ENCODE results near the gene APBA2.

APBA2 gene

DNA sequence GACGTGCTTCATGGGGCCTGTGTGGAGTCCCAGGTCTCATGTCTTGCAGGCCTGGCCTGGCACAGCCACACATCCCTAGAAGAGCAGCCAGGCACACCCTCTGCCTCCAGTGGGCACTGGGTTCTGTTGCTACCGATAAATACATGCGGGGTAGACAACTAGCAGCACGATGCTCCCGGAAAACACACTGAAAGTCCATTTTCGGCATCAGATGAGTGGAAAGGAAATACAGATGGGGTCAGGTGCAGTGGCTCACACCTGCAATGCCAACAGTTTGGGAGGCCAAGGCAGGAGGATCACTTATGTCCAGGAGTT is 218.7 kb downstream of the APBA2 start:
- H3K4me2 ChIP-seq (ENCODE audit: insufficient read depth, low read length) = no peak overlapping the region
- no peak overlapping the region for H2AFZ ChIP-seq (ENCODE audit: low read depth, low read length)
- no peak overlapping the region for H3K27ac ChIP-seq (ENCODE audit: low read length)
- no peaks in the 10 kb centered on the region for H3K27me3 ChIP-seq (ENCODE audit: insufficient read depth, low read length, poor library complexity)
- no peaks in the 10 kb centered on the region for H4K20me1 ChIP-seq (ENCODE audit: insufficient read depth, low read length)
- TF ChIP-seq, protein P1, sequence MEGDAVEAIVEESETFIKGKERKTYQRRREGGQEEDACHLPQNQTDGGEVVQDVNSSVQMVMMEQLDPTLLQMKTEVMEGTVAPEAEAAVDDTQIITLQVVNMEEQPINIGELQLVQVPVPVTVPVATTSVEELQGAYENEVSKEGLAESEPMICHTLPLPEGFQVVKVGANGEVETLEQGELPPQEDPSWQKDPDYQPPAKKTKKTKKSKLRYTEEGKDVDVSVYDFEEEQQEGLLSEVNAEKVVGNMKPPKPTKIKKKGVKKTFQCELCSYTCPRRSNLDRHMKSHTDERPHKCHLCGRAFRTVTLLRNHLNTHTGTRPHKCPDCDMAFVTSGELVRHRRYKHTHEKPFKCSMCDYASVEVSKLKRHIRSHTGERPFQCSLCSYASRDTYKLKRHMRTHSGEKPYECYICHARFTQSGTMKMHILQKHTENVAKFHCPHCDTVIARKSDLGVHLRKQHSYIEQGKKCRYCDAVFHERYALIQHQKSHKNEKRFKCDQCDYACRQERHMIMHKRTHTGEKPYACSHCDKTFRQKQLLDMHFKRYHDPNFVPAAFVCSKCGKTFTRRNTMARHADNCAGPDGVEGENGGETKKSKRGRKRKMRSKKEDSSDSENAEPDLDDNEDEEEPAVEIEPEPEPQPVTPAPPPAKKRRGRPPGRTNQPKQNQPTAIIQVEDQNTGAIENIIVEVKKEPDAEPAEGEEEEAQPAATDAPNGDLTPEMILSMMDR (IDR thresholded peaks at IDR 0.05; ENCODE audit: borderline replicate concordance, extremely low read depth, low read length, poor library complexity, severe bottlenecking) = no peak
- TF ChIP-seq EZH2 (IDR thresholded peaks at IDR 0.05; ENCODE audit: borderline replicate concordance, low read depth, low read length, severe bottlenecking) = no peak
- H3K9ac ChIP-seq (ENCODE audit: low read depth, low read length) = no peak overlapping the region
- H3K4me3 ChIP-seq (ENCODE audit: low read depth in 1 of 2, low read length in 2 of 2) = no peak overlapping the region
- no peaks in the 10 kb centered on the region for H3K9me3 ChIP-seq (ENCODE audit: insufficient read depth, low read length, severe bottlenecking)
- H3K4me1 ChIP-seq (ENCODE audit: insufficient read depth, low read length) = no peaks in the 10 kb centered on the region
- no peaks in the 10 kb centered on the region for H3K36me3 ChIP-seq (ENCODE audit: insufficient read depth, low read length)
- ATAC-seq (ENCODE audit: insufficient read depth, low read depth) = no peak
- no peak for DNase-seq
- no peaks in the 10 kb centered on the region for H3K79me2 ChIP-seq (ENCODE audit: insufficient read depth, low read length)

DNA sequence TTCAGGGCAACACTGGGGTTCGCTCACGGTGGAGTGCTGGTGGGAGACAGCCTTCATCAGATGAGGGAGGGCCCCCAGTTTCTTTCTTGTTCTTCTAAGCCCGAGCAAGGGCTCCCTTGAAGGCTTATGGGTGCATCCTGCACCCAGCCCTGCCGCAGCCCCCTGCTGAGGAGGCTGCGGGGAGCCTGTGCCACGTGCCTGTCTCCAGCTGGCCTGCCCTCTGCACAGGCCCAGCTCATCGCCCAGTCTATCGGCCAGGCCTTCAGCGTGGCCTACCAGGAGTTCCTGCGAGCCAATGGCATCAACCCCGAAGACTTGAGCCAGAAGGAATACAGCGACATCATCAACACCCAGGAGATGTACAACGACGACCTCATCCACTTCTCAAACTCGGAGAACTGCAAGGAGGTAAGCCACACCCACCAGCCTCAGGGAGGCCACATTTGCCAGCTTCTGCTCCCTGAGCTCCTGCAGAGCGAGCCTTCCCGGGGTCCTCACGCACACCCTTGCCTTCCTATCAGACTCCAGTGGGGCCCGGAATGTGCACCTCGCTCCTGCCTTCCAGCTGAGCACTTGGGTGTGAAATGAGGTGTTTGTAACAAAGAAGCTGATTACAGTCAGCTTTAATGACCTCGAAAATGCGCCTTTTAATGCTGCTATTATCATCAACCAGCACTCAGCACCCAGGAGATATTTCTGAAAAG is 219.5 kb downstream of the APBA2 start:
- Histone ChIP-seq H3K9ac (ENCODE audit: low read depth, low read length) (no peak overlapping the region), H2AFZ (ENCODE audit: low read depth, low read length) (no peak overlapping the region), H3K79me2 (ENCODE audit: insufficient read depth, low read length) (no peaks in the 10 kb centered on the region), H3K4me1 (ENCODE audit: insufficient read depth, low read length) (no peaks in the 10 kb centered on the region), H3K36me3 (ENCODE audit: insufficient read depth, low read length) (no peaks in the 10 kb centered on the region), H3K27ac (ENCODE audit: low read length) (no peak overlapping the region), H3K4me3 (ENCODE audit: low read depth in 1 of 2, low read length in 2 of 2) (no peak overlapping the region), H3K27me3 (ENCODE audit: insufficient read depth, low read length, poor library complexity) (no peaks in the 10 kb centered on the region), H3K9me3 (ENCODE audit: insufficient read depth, low read length, severe bottlenecking) (no peaks in the 10 kb centered on the region), H3K4me2 (ENCODE audit: insufficient read depth, low read length) (no peak overlapping the region), H4K20me1 (ENCODE audit: insufficient read depth, low read length) (no peaks in the 10 kb centered on the region)
- no peak for ATAC-seq (ENCODE audit: insufficient read depth, low read depth)
- no peak for DNase-seq
- no peak for TF ChIP-seq EZH2 (IDR thresholded peaks at IDR 0.05; ENCODE audit: borderline replicate concordance, low read depth, low read length, severe bottlenecking)
- TF ChIP-seq, protein P1 (IDR thresholded peaks at IDR 0.05; ENCODE audit: borderline replicate concordance, extremely low read depth, low read length, poor library complexity, severe bottlenecking) = no peak

DNA sequence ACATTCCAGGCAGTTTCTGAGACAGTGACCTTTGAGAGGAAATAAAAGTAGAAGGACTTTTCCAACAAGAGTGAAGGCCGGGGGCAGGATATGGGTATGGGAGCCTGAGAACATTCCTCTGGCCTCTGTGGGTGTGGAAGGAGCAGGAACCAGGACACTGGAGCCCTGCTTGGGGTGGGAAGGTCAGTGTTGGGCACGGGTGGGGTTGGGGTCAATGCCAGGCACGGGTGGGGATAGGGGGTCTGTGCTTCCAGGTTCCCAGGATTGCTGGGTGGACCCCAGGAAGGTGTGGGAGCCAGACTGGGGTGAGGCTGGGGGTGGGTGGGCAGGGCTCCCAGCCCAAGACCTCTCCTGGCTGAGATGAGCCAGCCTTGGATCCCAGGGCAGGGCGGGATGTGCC is 220.3 kb downstream of the APBA2 start:
- Histone ChIP-seq H2AFZ (ENCODE audit: low read depth, low read length) (no peak overlapping the region), H3K4me1 (ENCODE audit: insufficient read depth, low read length) (no peaks in the 10 kb centered on the region), H3K9ac (ENCODE audit: low read depth, low read length) (no peak overlapping the region), H3K27ac (ENCODE audit: low read length) (no peak overlapping the region), H3K79me2 (ENCODE audit: insufficient read depth, low read length) (no peaks in the 10 kb centered on the region), H3K4me2 (ENCODE audit: insufficient read depth, low read length) (no peak overlapping the region), H3K27me3 (ENCODE audit: insufficient read depth, low read length, poor library complexity) (no peaks in the 10 kb centered on the region), H3K9me3 (ENCODE audit: insufficient read depth, low read length, severe bottlenecking) (no peaks in the 10 kb centered on the region), H3K36me3 (ENCODE audit: insufficient read depth, low read length) (no peaks in the 10 kb centered on the region), H4K20me1 (ENCODE audit: insufficient read depth, low read length) (no peaks in the 10 kb centered on the region), H3K4me3 (ENCODE audit: low read depth in 1 of 2, low read length in 2 of 2) (no peak overlapping the region)
- DNase-seq = no peak
- no peak for TF ChIP-seq EZH2 (IDR thresholded peaks at IDR 0.05; ENCODE audit: borderline replicate concordance, low read depth, low read length, severe bottlenecking)
- no peak for ATAC-seq (ENCODE audit: insufficient read depth, low read depth)

DNA sequence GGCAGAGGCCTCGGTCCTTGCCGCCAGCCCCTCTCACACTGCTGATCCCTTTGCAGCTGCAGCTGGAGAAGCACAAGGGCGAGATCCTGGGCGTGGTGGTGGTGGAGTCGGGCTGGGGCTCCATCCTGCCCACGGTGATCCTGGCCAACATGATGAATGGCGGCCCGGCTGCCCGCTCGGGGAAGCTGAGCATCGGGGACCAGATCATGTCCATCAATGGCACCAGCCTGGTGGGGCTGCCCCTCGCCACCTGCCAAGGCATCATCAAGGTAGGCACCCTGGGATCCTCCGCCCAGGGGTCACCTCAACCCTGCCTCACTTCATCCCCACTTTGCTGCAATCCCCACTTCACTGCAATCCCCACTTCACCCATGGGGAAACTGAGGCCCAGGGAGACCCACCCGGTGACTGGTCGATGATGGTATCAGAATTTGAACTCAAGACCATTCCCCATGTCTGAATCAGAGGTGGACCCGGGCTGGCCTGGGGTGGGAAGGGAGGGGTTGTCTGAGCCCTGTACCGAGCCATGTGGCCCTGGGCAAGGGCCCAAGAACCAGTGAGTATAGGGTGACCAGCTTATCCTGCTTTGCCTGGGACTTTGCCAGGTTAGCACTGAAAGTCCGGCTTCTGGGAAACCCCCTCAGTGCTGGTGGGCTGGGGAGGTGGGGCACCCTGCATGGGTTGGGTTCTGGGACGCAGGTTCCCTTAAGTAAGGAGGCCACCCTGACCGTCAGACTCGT is 220.9 kb downstream of the APBA2 start:
- Histone ChIP-seq H3K4me3 (ENCODE audit: low read depth in 1 of 2, low read length in 2 of 2) (no peak overlapping the region), H2AFZ (ENCODE audit: low read depth, low read length) (no peak overlapping the region), H3K4me2 (ENCODE audit: insufficient read depth, low read length) (no peak overlapping the region), H3K4me1 (ENCODE audit: insufficient read depth, low read length) (no peaks in the 10 kb centered on the region), H4K20me1 (ENCODE audit: insufficient read depth, low read length) (no peaks in the 10 kb centered on the region), H3K9ac (ENCODE audit: low read depth, low read length) (no peak overlapping the region), H3K79me2 (ENCODE audit: insufficient read depth, low read length) (no peaks in the 10 kb centered on the region), H3K27ac (ENCODE audit: low read length) (no peak overlapping the region), H3K36me3 (ENCODE audit: insufficient read depth, low read length) (no peaks in the 10 kb centered on the region), H3K9me3 (ENCODE audit: insufficient read depth, low read length, severe bottlenecking) (no peaks in the 10 kb centered on the region), H3K27me3 (ENCODE audit: insufficient read depth, low read length, poor library complexity) (no peaks in the 10 kb centered on the region)
- no peak for ATAC-seq (ENCODE audit: insufficient read depth, low read depth)
- TF ChIP-seq, protein P1 (IDR thresholded peaks at IDR 0.05; ENCODE audit: borderline replicate concordance, extremely low read depth, low read length, poor library complexity, severe bottlenecking) = no peak
- TF ChIP-seq EZH2 (IDR thresholded peaks at IDR 0.05; ENCODE audit: borderline replicate concordance, low read depth, low read length, severe bottlenecking) = no peak
- DNase-seq = no peak

Measured in DND-41 (cell line).